COLO668 (cell line): Measurements from ENCODE around the gene POGZ.
A peak's percentile ranks its signal among the peaks of the same experiment; 100 is the strongest.
"Not testable (repeated sequence)": the region's sequence is repeated elsewhere in the genome, so short reads cannot be mapped to it uniquely, and the experiment has no call there.

Experiments used
- DNase-seq: peaks from one replicate; lab custom pipeline; 2025; ENCODE audit not compliant: unreplicated experiment; lab: John Stamatoyannopoulos, UW

Gene POGZ

GRCh38 chr1:151477066-151477465, 17.8 kb upstream of the POGZ start:
- DNase-seq, result no peak

GRCh38 chr1:151476083-151476482, 16.8 kb upstream of the POGZ start:
- DNase-seq, result no peak

DNA sequence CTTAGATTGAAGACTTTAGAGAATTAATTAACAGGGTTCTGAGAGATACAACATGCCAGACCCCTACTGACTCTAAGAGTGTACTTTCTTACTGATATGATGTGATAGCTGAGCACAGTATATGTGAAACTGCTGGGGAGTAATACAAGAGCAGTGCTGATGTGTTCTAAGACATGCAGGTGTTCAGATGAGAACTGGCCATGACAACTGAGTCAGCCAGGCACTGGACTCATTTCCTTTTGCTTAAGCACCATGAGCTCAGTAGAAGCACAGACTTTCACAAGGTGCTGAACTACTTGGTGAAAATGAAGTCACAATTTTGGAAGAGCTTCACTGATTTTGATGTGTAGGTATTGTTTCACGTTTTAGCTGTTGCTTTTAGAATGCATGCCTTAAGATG, 15.9 kb upstream of the POGZ start:
- no peak for DNase-seq

- no peak for DNase-seq
Measured at GRCh38 chr1:151474745-151475144, 15.5 kb upstream of the POGZ start.

DNA sequence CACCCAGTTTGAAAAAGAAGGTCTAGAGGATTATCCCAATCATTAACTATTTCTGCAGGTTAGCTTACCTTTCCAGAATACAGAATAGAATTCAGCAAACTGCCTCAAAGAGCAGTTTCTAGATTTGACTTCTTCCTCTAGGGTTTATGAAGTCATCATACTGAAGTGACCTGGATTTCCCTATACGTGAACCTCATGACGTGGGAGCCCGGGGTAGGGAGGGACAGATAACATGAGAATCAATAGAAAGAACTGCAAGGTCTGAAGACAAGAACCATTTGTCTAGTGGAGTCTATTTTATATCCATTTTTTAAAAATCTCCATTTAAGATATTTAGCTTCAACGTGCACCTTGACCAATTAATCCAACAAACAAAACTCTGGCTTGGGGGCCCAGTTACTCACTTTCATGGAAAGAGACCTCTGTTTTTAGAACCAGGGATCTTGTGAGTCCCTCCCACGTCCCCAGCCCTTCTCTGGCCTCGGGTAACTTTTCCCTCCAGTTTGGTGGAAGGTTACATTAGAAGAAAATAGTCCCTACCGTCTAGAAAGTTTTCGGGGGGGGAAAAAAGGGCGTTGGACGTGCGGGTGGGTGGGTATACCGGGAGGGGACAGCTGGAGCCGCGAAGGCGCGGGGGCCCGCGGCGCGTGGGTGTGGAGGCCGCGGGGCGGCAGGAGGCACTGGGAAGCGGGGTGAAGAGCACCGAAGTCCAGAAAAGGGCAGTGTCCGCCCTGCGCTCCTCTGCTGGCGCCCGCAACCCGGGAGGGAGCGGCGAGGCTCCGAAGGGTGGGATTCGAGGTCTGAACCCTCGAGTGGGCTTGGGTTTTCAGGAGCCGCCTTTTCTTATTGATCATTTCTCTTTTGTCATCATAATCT, 13.8 kb upstream of the POGZ start:
- peak; percentile 53 for DNase-seq

DNA sequence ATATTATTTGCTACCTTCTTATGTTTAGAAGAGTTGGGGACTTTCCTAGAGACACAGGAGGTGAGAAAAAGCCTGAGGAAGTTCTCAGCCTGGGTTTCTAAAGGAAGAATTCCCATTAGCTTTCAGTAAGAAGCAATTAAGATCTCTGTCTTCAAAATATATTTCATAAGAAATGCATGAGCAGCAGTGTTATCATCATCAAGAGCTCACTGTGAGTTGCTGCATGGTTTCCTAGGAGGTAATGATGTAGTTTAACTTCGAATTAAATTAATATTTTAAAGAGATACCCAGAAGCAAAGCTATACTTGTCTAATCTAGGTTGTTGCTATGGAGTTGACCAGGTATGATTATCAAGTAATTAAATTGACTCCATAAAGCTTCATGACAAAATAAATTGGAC, 5.7 kb upstream of the POGZ start:
- DNase-seq, result no peak

GRCh38 chr1:151461694-151462093, 2.4 kb upstream of the POGZ start:
- no peak for DNase-seq

GRCh38 chr1:151458802-151459330, 428 bp downstream of the POGZ start:
- peak; percentile 73 for DNase-seq

GRCh38 chr1:151457911-151458801, 1.1 kb downstream of the POGZ start:
- peak; percentile 75 for DNase-seq

- no peak for DNase-seq
Measured at GRCh38 chr1:151455966-151456365, 3.3 kb downstream of the POGZ start.

DNA sequence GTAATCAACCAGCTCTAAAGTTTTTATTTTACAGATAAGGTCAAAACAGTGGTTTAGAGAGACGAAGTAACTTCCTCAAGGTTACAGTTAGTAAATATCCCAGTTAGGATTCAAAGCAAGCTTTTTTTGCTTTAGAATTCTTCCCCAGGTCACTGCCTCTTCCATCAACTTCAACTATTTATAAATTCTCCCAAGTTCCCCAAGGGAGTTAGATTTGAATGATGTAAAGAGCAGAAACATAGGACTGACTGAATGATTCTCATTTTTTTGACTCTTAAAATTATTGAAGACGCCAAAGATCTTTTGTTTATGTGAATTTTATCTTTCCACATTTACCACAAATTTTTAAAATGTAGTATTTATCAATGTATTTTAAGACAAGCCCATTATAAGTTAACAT, 4.1 kb downstream of the POGZ start:
- no peak for DNase-seq

DNA sequence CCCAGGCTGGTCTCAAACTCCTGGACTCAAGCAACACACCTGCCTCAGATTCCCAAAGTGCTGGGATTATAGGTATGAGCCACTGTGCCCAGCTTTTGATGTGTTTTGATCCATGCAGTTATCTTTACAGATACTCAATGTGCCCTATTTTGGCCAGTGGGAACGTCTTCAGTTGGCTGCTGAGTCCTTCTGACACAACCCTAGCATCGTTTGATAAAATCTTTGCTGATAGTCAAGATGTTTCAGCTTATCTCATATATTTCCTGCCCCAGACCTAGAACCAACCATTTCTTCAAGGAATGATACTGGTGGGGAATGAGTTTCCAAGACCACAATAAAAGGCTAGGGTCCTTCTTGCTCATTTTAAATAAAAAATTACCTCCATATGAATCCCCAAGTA, 11.6 kb downstream of the POGZ start:
- no peak for DNase-seq

DNA sequence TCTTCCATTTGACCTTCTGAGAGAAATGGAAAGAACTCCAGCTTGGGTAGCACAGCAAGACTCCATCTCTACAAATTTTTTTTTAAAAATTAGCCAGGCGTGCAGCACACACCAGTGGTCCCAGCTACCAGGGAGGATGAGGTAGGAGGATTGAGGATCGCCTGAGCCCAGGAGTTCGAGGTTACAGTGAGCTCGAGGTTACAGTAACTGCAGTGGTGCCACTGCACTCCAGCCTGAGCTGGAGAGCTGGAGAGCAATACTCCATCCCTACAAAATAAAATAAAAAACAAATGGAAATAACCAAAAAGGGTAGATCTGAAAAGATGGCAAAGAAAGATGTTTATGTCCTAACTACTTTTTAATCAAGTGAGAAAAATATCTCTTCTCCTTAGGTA, 14.5 kb downstream of the POGZ start:
- no peak for DNase-seq

DNA sequence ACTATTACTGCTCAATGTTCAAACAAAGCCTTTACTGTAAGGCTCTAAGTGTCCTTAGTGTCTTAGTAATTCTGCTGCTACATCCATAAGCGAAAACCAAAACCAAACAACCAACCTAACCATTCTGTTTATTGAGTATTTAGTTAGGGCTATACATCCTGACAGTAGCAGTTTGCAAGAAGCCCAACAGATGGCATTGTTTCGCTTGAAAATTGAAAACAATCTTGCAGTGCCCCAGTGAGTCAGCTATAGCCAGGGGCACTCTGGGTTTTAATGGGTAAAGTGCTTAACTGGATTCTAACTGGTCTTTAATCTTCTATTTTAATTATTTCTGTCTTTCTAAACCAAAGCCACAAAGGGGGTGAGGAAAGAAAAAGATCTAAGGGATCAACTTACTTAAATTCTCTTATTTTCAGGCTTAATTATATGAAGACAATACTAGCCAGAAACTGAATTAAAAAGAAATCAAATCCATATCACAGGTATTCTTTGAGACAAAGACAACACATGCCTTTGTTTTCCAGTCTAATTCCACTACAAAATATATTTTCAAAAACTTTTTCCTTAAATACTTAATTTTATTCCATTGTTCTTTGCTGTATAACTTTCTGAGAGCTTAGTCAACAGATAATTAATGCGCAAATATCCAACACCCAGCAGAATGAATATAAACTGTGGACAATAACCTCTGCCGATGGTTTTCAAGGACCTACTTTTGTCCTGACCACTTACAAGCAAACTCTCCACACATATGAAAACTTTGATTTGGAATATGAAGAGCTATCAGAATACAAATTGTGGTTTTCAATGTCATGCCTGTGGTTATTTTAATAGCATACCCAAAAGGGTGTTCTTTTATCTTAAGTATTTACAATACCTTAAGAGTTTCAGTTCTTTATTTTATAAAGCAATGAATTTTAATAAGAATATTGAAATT, 15.2 kb downstream of the POGZ start:
- peak; percentile 72 for DNase-seq

DNA sequence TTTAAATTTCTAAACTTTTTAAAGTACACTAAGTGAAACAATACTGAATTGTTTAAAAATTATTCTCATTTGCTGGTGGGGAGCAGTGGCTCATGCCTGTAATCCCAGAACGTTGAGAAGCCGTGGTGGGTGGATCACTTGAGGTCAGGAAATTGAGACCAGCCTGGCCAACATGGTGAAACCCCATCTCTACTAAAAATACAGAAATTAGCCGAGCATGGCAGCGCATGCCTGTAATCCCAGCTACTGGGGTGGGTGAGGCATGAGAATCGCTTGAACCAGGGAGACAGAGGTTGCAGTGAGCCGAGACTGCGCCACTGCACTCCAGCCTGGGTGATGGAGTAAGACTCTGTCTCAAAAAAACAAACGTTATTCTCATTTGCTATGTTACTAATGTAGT, 21.9 kb downstream of the POGZ start:
- not testable (repeated sequence) for DNase-seq

DNA sequence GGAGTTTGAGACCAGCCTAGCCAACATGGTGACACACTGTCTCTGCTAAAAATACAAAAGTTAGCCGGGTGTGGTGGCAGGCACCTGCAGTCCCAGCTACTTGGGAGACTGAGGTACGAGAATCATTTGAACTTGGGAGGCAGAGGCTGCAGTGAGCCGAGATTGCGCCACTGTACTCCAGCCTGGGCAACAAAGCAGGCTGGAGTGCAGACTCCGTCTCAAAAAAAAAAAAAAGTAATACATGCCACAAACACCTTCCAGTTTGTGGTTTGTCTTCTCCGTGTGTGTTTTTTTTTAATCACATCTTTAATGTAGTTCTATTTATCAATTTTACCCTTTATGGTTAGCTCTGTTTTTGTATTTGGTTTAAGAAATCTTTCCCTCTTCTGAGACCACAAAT, 22.3 kb downstream of the POGZ start:
- DNase-seq, result no peak

- DNase-seq, result no peak
Measured at GRCh38 chr1:151435174-151435573, 24.1 kb downstream of the POGZ start.

- not testable (repeated sequence) for DNase-seq
Measured at GRCh38 chr1:151433827-151434226, 25.5 kb downstream of the POGZ start.

GRCh38 chr1:151428068-151428467, 31.2 kb downstream of the POGZ start:
- DNase-seq, result no peak

DNA sequence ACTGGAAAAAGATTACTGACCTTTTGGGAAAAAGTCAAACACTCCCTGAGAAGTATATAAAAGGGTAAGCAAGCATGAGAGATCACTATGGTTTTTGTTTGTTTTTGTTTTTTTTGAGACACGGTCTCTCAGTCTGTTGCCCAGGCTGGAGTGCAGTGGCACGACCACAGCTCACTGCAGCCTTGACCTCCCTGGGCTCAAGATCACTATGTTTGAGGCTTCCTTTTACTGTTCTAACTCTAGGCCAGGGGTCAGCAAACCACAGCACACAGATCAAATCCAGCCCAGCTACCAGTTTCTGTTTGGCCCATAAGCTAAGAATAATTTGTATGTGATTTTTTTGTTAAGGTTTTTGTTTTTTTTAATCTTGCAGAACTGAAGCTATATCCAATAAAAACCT, 34.2 kb downstream of the POGZ start:
- DNase-seq, result no peak

- DNase-seq, result no peak
Measured at GRCh38 chr1:151419819-151420218, 39.5 kb downstream of the POGZ start.
